Prostate gland (tissue), 2 donors: ENCODE measurements around the gene RETN.

ENCODE experiments used
- POLR2AphosphoS5 ChIP-seq: sonication (generic); formaldehyde crosslinking; IDR thresholded peaks from one replicate; pipeline ENCODE4 v1.6.1; 2017; ENCODE audit warnings: antibody characterized with exemption
- TF ChIP-seq, protein P1 (sequence below), 4 experiments: fragments of 200-600 bp in 2 of 4; fragments of 450-650 bp in 2 of 4; sonication (generic) in 2 of 4; IDR thresholded peaks; 1 replicate in 3 of 4; 2 replicates in 1 of 4; pipeline ENCODE4 v1.5.1; 2016 to 2019; ENCODE audit warnings: antibody characterized with exemption in 4 of 4, mild to moderate bottlenecking in 2 of 4, moderate library complexity in 2 of 4

DNA sequence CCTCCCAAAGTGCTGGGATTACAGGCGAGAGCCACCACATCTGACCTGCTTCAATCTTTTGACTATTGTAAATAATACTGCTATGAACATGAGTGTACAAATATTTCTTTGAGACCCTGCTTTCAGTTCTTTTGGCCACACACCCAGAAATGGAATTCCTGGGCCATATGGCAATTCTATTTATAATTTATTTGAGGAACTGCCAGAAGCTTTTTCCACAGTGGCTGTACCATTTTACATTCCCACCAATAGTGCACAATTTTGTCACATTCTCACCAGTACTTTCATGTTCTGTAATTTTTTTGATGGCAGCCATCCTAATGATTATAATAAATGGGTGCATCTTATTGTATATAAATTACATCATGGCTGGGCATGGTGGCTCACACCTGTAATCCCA lies 46.8 kb downstream of the RETN start:
- TF ChIP-seq, protein P1, sequence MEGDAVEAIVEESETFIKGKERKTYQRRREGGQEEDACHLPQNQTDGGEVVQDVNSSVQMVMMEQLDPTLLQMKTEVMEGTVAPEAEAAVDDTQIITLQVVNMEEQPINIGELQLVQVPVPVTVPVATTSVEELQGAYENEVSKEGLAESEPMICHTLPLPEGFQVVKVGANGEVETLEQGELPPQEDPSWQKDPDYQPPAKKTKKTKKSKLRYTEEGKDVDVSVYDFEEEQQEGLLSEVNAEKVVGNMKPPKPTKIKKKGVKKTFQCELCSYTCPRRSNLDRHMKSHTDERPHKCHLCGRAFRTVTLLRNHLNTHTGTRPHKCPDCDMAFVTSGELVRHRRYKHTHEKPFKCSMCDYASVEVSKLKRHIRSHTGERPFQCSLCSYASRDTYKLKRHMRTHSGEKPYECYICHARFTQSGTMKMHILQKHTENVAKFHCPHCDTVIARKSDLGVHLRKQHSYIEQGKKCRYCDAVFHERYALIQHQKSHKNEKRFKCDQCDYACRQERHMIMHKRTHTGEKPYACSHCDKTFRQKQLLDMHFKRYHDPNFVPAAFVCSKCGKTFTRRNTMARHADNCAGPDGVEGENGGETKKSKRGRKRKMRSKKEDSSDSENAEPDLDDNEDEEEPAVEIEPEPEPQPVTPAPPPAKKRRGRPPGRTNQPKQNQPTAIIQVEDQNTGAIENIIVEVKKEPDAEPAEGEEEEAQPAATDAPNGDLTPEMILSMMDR (IDR thresholded peaks at IDR 0.05): no peak
- no peak for TF ChIP-seq POLR2AphosphoS5
